Body of pancreas (tissue), 4 donors: Measurements from ENCODE around the gene IL17B.

Experiments used
- POLR2A ChIP-seq, 3 donors: fragments of 450-650 bp; IDR thresholded peaks; one replicate each; pipeline ENCODE4 v1.6.1; 2016; ENCODE audit warnings: antibody characterized with exemption in 3 of 3, mild to moderate bottlenecking in 2 of 3
- TF ChIP-seq, protein P1 (sequence below), 7 experiments: fragments of 450-650 bp in 4 of 7; fragments of 200-600 bp in 3 of 7; sonication (generic) in 3 of 7; IDR thresholded peaks; one replicate each; pipeline ENCODE4 v1.5.1; 2016 to 2019; ENCODE audit warnings: antibody characterized with exemption in 7 of 7

DNA sequence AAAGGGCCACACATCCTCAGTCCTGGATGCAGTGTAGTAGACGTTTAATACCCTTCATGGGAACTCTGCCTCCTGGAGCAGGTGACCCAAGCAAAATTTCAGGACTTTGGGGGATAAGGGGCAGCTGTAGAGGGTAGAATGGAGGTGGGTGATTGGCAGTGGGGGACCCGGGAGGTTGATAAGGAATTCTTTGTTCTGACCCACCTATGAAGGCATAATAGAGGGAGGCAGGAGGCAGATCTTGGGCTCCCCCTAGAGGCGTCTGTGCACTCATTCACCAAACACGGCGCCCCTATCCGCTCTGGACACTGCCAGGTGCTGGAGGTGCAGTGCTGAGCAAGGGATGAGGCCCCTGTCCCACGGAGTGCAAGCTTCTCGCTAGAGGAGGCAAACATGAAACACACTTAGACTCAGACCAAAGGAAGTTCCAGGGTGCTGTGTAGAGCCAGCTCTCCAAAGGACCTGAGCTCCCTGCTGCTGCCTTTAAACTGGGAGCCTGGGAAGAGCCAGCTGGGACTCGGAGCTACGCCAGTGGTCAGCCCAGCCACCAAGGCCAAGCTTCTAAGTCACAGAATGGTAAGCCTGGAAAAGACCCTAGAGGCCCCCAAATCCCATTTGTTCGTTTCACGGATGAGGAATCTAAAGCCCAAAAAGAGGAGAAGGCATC is 7.7 kb downstream of the IL17B start:
- TF ChIP-seq, protein P1, sequence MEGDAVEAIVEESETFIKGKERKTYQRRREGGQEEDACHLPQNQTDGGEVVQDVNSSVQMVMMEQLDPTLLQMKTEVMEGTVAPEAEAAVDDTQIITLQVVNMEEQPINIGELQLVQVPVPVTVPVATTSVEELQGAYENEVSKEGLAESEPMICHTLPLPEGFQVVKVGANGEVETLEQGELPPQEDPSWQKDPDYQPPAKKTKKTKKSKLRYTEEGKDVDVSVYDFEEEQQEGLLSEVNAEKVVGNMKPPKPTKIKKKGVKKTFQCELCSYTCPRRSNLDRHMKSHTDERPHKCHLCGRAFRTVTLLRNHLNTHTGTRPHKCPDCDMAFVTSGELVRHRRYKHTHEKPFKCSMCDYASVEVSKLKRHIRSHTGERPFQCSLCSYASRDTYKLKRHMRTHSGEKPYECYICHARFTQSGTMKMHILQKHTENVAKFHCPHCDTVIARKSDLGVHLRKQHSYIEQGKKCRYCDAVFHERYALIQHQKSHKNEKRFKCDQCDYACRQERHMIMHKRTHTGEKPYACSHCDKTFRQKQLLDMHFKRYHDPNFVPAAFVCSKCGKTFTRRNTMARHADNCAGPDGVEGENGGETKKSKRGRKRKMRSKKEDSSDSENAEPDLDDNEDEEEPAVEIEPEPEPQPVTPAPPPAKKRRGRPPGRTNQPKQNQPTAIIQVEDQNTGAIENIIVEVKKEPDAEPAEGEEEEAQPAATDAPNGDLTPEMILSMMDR (IDR thresholded peaks at IDR 0.05), result peak; percentile 67 to 81 (median 72)
- no peak for TF ChIP-seq POLR2A (IDR thresholded peaks at IDR 0.05)
